PC-3 (cell line): ENCODE results near the gene MCOLN2. TPM values are rescaled to one million over a fixed set of nuclear protein-coding genes. Genes with fewer than 3 reads are reported as not detected.

ENCODE experiments used
- ATAC-seq: fragments of 200-7000 bp; cut with Tn5 transposase; 2 replicates; pipeline ENCODE4 v1.9.1; 2020; ENCODE audit warnings: mild to moderate bottlenecking, moderate library complexity
- BruUV-seq: library from RNA; stranded (reverse); fragments of 400-500 nt; replicated peaks from 2 replicates; lab custom pipeline; 2021; lab: Mats Ljungman, UMichigan
- CTCF ChIA-PET: fragments of 300-600 bp; sonication (Branson Sonifier 250); formaldehyde crosslinking; loops from one replicate; lab custom pipeline; 2022; ENCODE audit warnings: antibody characterized with exemption; lab: Charles Lee
- POLR2A ChIA-PET: fragments of 300-600 bp; sonication (Branson Sonifier 250); formaldehyde crosslinking; loops from one replicate; lab custom pipeline; 2022; ENCODE audit warnings: antibody characterized with exemption; ENCODE audit not compliant: unreplicated experiment; lab: Charles Lee
- DNase-seq: peaks from one replicate; pipeline ENCODE4 v3.0.0-alpha.2; 2015
- H2AFZ ChIP-seq: fragments of 300-600 bp; sonication (generic); 2 replicates; pipeline ENCODE4 v1.6.0; 2016; ENCODE audit warnings: antibody characterized with exemption, low read length
- H3F3A ChIP-seq: fragments of 300-600 bp; sonication (generic); one replicate; pipeline ENCODE4 v1.6.0; 2017; ENCODE audit warnings: antibody characterized with exemption, low read length, control low read depth, mild to moderate bottlenecking; ENCODE audit not compliant: unreplicated experiment
- H3K27ac ChIP-seq: fragments of 300-600 bp; sonication (generic); 2 replicates; pipeline ENCODE4 v1.5.1; 2016; ENCODE audit warnings: mild to moderate bottlenecking, low read length
- H3K27me3 ChIP-seq: fragments of 300-600 bp; sonication (generic); 2 replicates; pipeline ENCODE4 v1.6.1; 2016; ENCODE audit warnings: low read length, mixed read lengths
- H3K36me3 ChIP-seq: fragments of 300-600 bp; sonication (generic); 2 replicates; pipeline ENCODE4 v1.6.1; 2016; ENCODE audit warnings: low read depth, mixed run types, low read length, mixed read lengths
- H3K4me1 ChIP-seq: fragments of 300-600 bp; sonication (generic); 2 replicates; pipeline ENCODE4 v1.5.1; 2016; ENCODE audit warnings: low read length; ENCODE audit not compliant: insufficient read depth
- H3K4me2 ChIP-seq: fragments of 300-600 bp; sonication (generic); 2 replicates; pipeline ENCODE4 v1.6.0; 2016; ENCODE audit warnings: low read length
- H3K4me3 ChIP-seq: fragments of 300-600 bp; sonication (generic); 2 replicates; pipeline ENCODE4 v1.5.1; 2016; ENCODE audit warnings: mild to moderate bottlenecking, low read length, mixed read lengths
- H3K79me2 ChIP-seq: fragments of 300-600 bp; sonication (generic); 2 replicates; pipeline ENCODE4 v1.6.1; 2017; ENCODE audit warnings: low read length, mixed read lengths
- H3K9ac ChIP-seq: fragments of 300-600 bp; sonication (generic); 2 replicates; pipeline ENCODE4 v1.6.0; 2016; ENCODE audit warnings: mild to moderate bottlenecking, low read length
- H3K9me2 ChIP-seq: fragments of 300-600 bp; sonication (generic); replicated peaks from 2 replicates; pipeline ENCODE4 v1.6.1; 2016; ENCODE audit warnings: mixed run types, low read length, mixed read lengths
- H3K9me3 ChIP-seq: fragments of 300-600 bp; sonication (generic); 2 replicates; pipeline ENCODE4 v1.6.1; 2016; ENCODE audit warnings: low read length, mixed read lengths
- H4K20me1 ChIP-seq: fragments of 300-600 bp; sonication (generic); 2 replicates; pipeline ENCODE4 v1.6.1; 2016; ENCODE audit warnings: low read length, mixed read lengths
- CTCF ChIP-seq: fragments of 300-600 bp; sonication (generic); conservative IDR thresholded peaks from 2 replicates; pipeline ENCODE4 v1.5.1; 2017; ENCODE audit warnings: antibody characterized with exemption, low read depth, mild to moderate bottlenecking, low read length
- EZH2 ChIP-seq: fragments of 300-600 bp; sonication (generic); IDR thresholded peaks from one replicate; pipeline ENCODE4 v1.6.1; 2017; ENCODE audit warnings: antibody characterized with exemption, mild to moderate bottlenecking, low read length; ENCODE audit not compliant: unreplicated experiment
- EZH2phosphoT487 ChIP-seq: fragments of 300-600 bp; sonication (generic); IDR thresholded peaks from 2 replicates; pipeline ENCODE4 v1.6.1; 2018; ENCODE audit warnings: mild to moderate bottlenecking, antibody characterized with exemption, low read length, borderline replicate concordance
- intact Hi-C: fragments of 100-400 bp; cut with micrococcal nuclease; formaldehyde crosslinking; loops from 2 replicates; pipeline ENCODE4 v1.9.0; 2023
- total RNA-seq: library from RNA; depleted of rRNA; stranded (reverse); fragments of >200 nt; gene quantifications from 2 replicates; pipeline ENCODE4 v1.2.3, GENCODE V29; 2014

The MCOLN2 gene
- total RNA-seq, 1 experiment from 2014 or later: 24.6 TPM

- Histone ChIP-seq H3K4me2 (no peak overlapping the region), H2AFZ (no peak overlapping the region), H3K79me2 (no peaks in the 10 kb centered on the region), H3K27me3 (no peaks in the 10 kb centered on the region), H3K36me3 (no peaks in the 10 kb centered on the region; the same call in 1 of the 2 replicates), H3F3A (no peaks in the 10 kb centered on the region), H3K9ac (no peak overlapping the region), H4K20me1 (no peaks in the 10 kb centered on the region), H3K27ac (peak overlapping the region; percentile 35; the same call in 1 of the 2 replicates), H3K4me1 (peaks cover 16% of the 10 kb centered on the region), H3K9me2 (no peaks in the 10 kb centered on the region), H3K4me3 (no peak overlapping the region), H3K9me3 (no peaks in the 10 kb centered on the region)
- ChIA-PET POLR2A (no interaction called here), CTCF (no interaction called here)
- ATAC-seq (no peak), DNase-seq (peak; percentile 19)
- no TSS peak for BruUV-seq
- TF ChIP-seq EZH2 (no peak), EZH2phosphoT487 (no peak), CTCF (no peak)
- intact Hi-C loops: loop anchor here (10.0 kb wide), 1 partner anchor 158 kb away; no protein-coding TSS in a partner anchor
Measured at GRCh38 chr1:84946631-84947030, 50.3 kb downstream of the MCOLN2 start.

- Histone ChIP-seq H3K9me2 (no peaks in the 10 kb centered on the region), H3F3A (no peaks in the 10 kb centered on the region), H3K27me3 (no peaks in the 10 kb centered on the region), H3K36me3 (no peaks in the 10 kb centered on the region; the same call in 1 of the 2 replicates), H4K20me1 (no peaks in the 10 kb centered on the region), H3K79me2 (no peaks in the 10 kb centered on the region), H3K4me1 (peaks cover 27% of the 10 kb centered on the region), H3K4me2 (peak overlapping the region; percentile 71), H3K4me3 (peak overlapping the region; percentile 42), H3K9me3 (no peaks in the 10 kb centered on the region), H2AFZ (peak overlapping the region; percentile 59), H3K27ac (no peak overlapping the region), H3K9ac (peak overlapping the region; percentile 33)
- DNase-seq (peak; percentile 88), ATAC-seq (peak; percentile 80)
- no TSS peak for BruUV-seq
- TF ChIP-seq EZH2 (no peak), CTCF (peak; percentile 96)
- intact Hi-C loops: loop anchor here (1.0 to 10.0 kb wide), 6 partner anchors 52 to 314 kb away; partner anchors contain the start of genes C1orf52 and MCOLN2
- ChIA-PET CTCF (interaction anchor here (0.5 to 1.3 kb wide), 13 partner anchors 51 to 526 kb away, joined by 3 to 40 read pairs (median 4); partner anchors contain the start of gene C1orf52), POLR2A (interaction anchor here (0.6 kb wide), 1 partner anchor 439 kb away, joined by 5 read pairs; the partner anchor contains the start of gene SPATA1)
Measured at GRCh38 chr1:84944767-84945486, 52.0 kb downstream of the MCOLN2 start.

DNA sequence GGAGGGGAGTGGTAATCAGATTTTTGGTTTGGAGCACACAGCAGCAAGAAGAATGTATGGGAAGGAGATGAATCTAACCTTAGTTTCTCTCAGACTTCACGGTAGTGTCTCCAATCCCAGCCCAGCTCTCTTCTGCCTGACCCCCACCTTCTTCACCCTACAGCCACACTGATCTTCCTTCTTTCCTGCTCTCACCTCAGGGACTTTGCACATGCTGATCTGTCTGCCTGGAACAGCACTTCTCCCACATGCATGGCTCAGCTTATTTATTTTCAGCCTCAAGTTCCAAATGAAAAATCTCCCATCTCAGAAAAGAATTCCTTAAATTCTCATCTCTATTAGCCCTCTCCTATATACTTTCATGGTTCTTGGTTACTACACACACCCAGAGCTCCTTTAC is 55.1 kb downstream of the MCOLN2 start:
- no peaks in the 10 kb centered on the region for H3K36me3 ChIP-seq
- TF ChIP-seq EZH2 (no peak), CTCF (no peak), EZH2phosphoT487 (no peak)
- CTCF ChIA-PET: no interaction called here
- no peak overlapping the region for H3K4me3 ChIP-seq
- no peaks in the 10 kb centered on the region for H3F3A ChIP-seq
- ATAC-seq (no peak), DNase-seq (no peak)
- POLR2A ChIA-PET: no interaction called here
- H2AFZ ChIP-seq: no peak overlapping the region
- H3K9me2 ChIP-seq: no peaks in the 10 kb centered on the region
- H3K27ac ChIP-seq: no peak overlapping the region
- H3K4me1 ChIP-seq: peaks cover 31% of the 10 kb centered on the region
- H3K27me3 ChIP-seq: no peaks in the 10 kb centered on the region
- H3K79me2 ChIP-seq: no peaks in the 10 kb centered on the region
- intact Hi-C loops: loop anchor here (10.0 kb wide), 1 partner anchor 163 kb away; no protein-coding TSS in a partner anchor
- no peak overlapping the region for H3K4me2 ChIP-seq
- no peaks in the 10 kb centered on the region for H3K9me3 ChIP-seq
- BruUV-seq: no TSS peak
- no peaks in the 10 kb centered on the region for H4K20me1 ChIP-seq
- H3K9ac ChIP-seq: no peak overlapping the region
